H9 (cell line): ENCODE data around the gene LMX1A. TPM values are rescaled to one million over a fixed set of nuclear protein-coding genes. Genes with fewer than 3 reads are reported as not detected.
A peak's percentile ranks its signal among the peaks of the same experiment; 100 is the strongest.

Experiments
- DNase-seq: peaks from one replicate; pipeline ENCODE4 v3.0.0-alpha.2; 2017
- H2AFZ ChIP-seq: one replicate; pipeline ENCODE4 v1.6.1; 2013; ENCODE audit warnings: mild to moderate bottlenecking, low read length, control low read depth, moderate library complexity
- H2AK5ac ChIP-seq: 2 replicates; pipeline ENCODE4 v1.6.1; 2013; ENCODE audit warnings: low read length, control low read depth, mixed read lengths; ENCODE audit not compliant: insufficient read length
- H2BK120ac ChIP-seq: one replicate; pipeline ENCODE4 v1.6.1; 2013; ENCODE audit warnings: low read depth, mild to moderate bottlenecking, low read length, control low read depth, inconsistent platforms; ENCODE audit not compliant: poor library complexity, severe bottlenecking
- H2BK12ac ChIP-seq: 2 replicates; pipeline ENCODE4 v1.6.1; 2013; ENCODE audit warnings: low read length, control low read depth, mixed read lengths, low read depth; ENCODE audit not compliant: insufficient read length
- H2BK15ac ChIP-seq: 2 replicates; pipeline ENCODE4 v1.6.1; 2013; ENCODE audit warnings: low read depth, low read length, control low read depth
- H2BK20ac ChIP-seq: one replicate; pipeline ENCODE4 v1.6.1; 2013; ENCODE audit warnings: low read depth, mild to moderate bottlenecking, low read length, control low read depth, inconsistent platforms; ENCODE audit not compliant: poor library complexity, severe bottlenecking
- H2BK5ac ChIP-seq: 2 replicates; pipeline ENCODE4 v1.6.1; 2013; ENCODE audit warnings: low read length, control low read depth, mixed read lengths; ENCODE audit not compliant: insufficient read length
- H3K14ac ChIP-seq: 2 replicates; pipeline ENCODE4 v1.6.1; 2013; ENCODE audit warnings: low read length, control low read depth; ENCODE audit not compliant: insufficient read depth
- H3K18ac ChIP-seq: 2 replicates; pipeline ENCODE4 v1.6.1; 2013; ENCODE audit warnings: low read depth, mild to moderate bottlenecking, mixed read lengths, low read length, control low read depth; ENCODE audit not compliant: insufficient read length
- H3K23ac ChIP-seq: 2 replicates; pipeline ENCODE4 v1.6.1; 2013; ENCODE audit warnings: low read length, control low read depth, mixed read lengths, low read depth; ENCODE audit not compliant: insufficient read length
- H3K23me2 ChIP-seq: 2 replicates; pipeline ENCODE4 v1.6.1; 2013; ENCODE audit warnings: low read depth, mild to moderate bottlenecking, mixed read lengths, low read length, control low read depth; ENCODE audit not compliant: insufficient read length, poor library complexity, severe bottlenecking
- H3K27ac ChIP-seq: 2 replicates; pipeline ENCODE4 v1.5.1; 2013; ENCODE audit warnings: low read length, control low read depth, mixed read lengths, low read depth; ENCODE audit not compliant: insufficient read length
- H3K27me3 ChIP-seq: 2 replicates; pipeline ENCODE4 v1.6.1; 2013; ENCODE audit warnings: low read length, control low read depth, inconsistent platforms; ENCODE audit not compliant: insufficient read depth
- H3K4ac ChIP-seq: 2 replicates; pipeline ENCODE4 v1.6.1; 2013; ENCODE audit warnings: low read depth, mild to moderate bottlenecking, control low read depth, inconsistent platforms, low read length, moderate library complexity
- H3K4me1 ChIP-seq: 2 replicates; pipeline ENCODE4 v1.6.1; 2013; ENCODE audit warnings: low read length, control low read depth, inconsistent platforms; ENCODE audit not compliant: insufficient read depth
- H3K4me2 ChIP-seq: 2 replicates; pipeline ENCODE4 v1.6.1; 2013; ENCODE audit warnings: low read length, control low read depth, mixed read lengths; ENCODE audit not compliant: insufficient read length, insufficient read depth
- H3K56ac ChIP-seq: 2 replicates; pipeline ENCODE4 v1.6.1; 2013; ENCODE audit warnings: low read depth, mild to moderate bottlenecking, mixed read lengths, low read length, control low read depth; ENCODE audit not compliant: insufficient read length
- H3K79me1 ChIP-seq: 2 replicates; pipeline ENCODE4 v1.6.1; 2013; ENCODE audit warnings: low read depth, mild to moderate bottlenecking, moderate library complexity, low read length, control low read depth, inconsistent platforms; ENCODE audit not compliant: insufficient read depth, poor library complexity, severe bottlenecking
- H3K79me2 ChIP-seq: 2 replicates; pipeline ENCODE4 v1.6.1; 2013; ENCODE audit warnings: low read length, control low read depth, inconsistent platforms; ENCODE audit not compliant: insufficient read depth
- H3K9ac ChIP-seq: 2 replicates; pipeline ENCODE4 v1.6.1; 2013; ENCODE audit warnings: low read length, control low read depth, mixed read lengths; ENCODE audit not compliant: insufficient read length; ENCODE audit errors: extremely low read depth
- H3K9me3 ChIP-seq: one replicate; pipeline ENCODE4 v1.6.1; 2013; ENCODE audit warnings: low read depth, low read length, inconsistent platforms; ENCODE audit not compliant: control insufficient read depth
- H3T11ph ChIP-seq: one replicate; pipeline ENCODE4 v1.6.1; 2013; ENCODE audit warnings: mild to moderate bottlenecking, low read length, control low read depth, inconsistent platforms
- H4K20me1 ChIP-seq: one replicate; pipeline ENCODE4 v1.6.1; 2013; ENCODE audit not compliant: control insufficient read depth, insufficient read length, insufficient read depth
- H4K5ac ChIP-seq: 2 replicates; pipeline ENCODE4 v1.6.1; 2013; ENCODE audit warnings: low read depth, mild to moderate bottlenecking, mixed read lengths, low read length, control low read depth; ENCODE audit not compliant: insufficient read length
- H4K8ac ChIP-seq: replicated peaks from 2 replicates; pipeline ENCODE4 v1.6.1; 2013; ENCODE audit warnings: low read length, control low read depth, mixed read lengths, low read depth; ENCODE audit not compliant: insufficient read length
- H4K91ac ChIP-seq: 2 replicates; pipeline ENCODE4 v1.6.1; 2013; ENCODE audit warnings: low read depth, mild to moderate bottlenecking, moderate library complexity, mixed read lengths, low read length, control low read depth; ENCODE audit not compliant: insufficient read length
- H3K27ac Mint-ChIP-seq, 3 experiments: 2 replicates in 2 of 3; 3 replicates in 1 of 3; pipeline ENCODE4 v1.8.0; 2020 to 2021; ENCODE audit warnings: mixed read lengths in 3 of 3, mild to moderate bottlenecking in 1 of 3, moderate library complexity in 1 of 3
- H3K27me3 Mint-ChIP-seq: 2 replicates; pipeline ENCODE4 v1.8.0; 2021; ENCODE audit warnings: low read depth, mild to moderate bottlenecking, moderate library complexity, mixed read lengths
- H3K36me3 Mint-ChIP-seq, 3 experiments: 2 replicates in 2 of 3; 3 replicates in 1 of 3; pipeline ENCODE4 v1.8.0; 2020 to 2021; ENCODE audit warnings: low read depth in 3 of 3, mixed read lengths in 3 of 3; ENCODE audit not compliant: insufficient read depth in 1 of 3
- H3K4me1 Mint-ChIP-seq, 2 experiments: 2 replicates each; pipeline ENCODE4 v1.8.0; 2020; ENCODE audit warnings: mixed read lengths in 2 of 2
- H3K4me3 Mint-ChIP-seq, 2 experiments: 2 replicates in 1 of 2; 3 replicates in 1 of 2; pipeline ENCODE4 v1.8.0; 2020 to 2021; ENCODE audit warnings: mild to moderate bottlenecking in 2 of 2, mixed read lengths in 2 of 2, moderate library complexity in 1 of 2
- H3K9me3 Mint-ChIP-seq, 2 experiments: 2 replicates in 1 of 2; 3 replicates in 1 of 2; pipeline ENCODE4 v1.8.0; 2020; ENCODE audit warnings: mild to moderate bottlenecking in 2 of 2, mixed read lengths in 2 of 2, moderate library complexity in 1 of 2
- CTCF ChIP-seq: fragments of 200-600 bp; sonication (generic); conservative IDR thresholded peaks from 3 replicates; pipeline ENCODE4 v1.8.0; 2021; ENCODE audit warnings: antibody characterized with exemption, mild to moderate bottlenecking
- WGBS: extraction: QIAGEN DNeasy Blood & Tissue Kit; methylation state at CpG from one replicate; pipeline ENCODE4 v1.1.7; 2013; ENCODE audit warnings: missing lambda C conversion rate, low lambda C conversion rate, mixed read lengths; ENCODE audit not compliant: insufficient read length; ENCODE audit errors: extremely low coverage; 5-methylcytosine and 5-hydroxymethylcytosine counted together
- total RNA-seq: library from RNA; stranded (reverse); gene quantifications from 2 replicates; pipeline ENCODE4 v1.2.1, GENCODE V29; 2021

LMX1A gene
- total RNA-seq, 1 experiment from 2014 or later: not detected

GRCh38 chr1:165352442-165353293 lies 3.8 kb downstream of the LMX1A start:
- no peak overlapping the region for H4K5ac ChIP-seq
- H3K4ac ChIP-seq: no peak overlapping the region
- peaks cover 99% of the 10 kb centered on the region for H3K27me3 Mint-ChIP-seq
- peaks cover 36% of the 10 kb centered on the region for H3K23me2 ChIP-seq
- H3K36me3 Mint-ChIP-seq: no peaks in the 10 kb centered on the region; a peak in 1 of 7 replicates
- peak; percentile 65 for DNase-seq
- no peak overlapping the region for H4K8ac ChIP-seq
- H3K9me3 Mint-ChIP-seq: peaks cover 2 to 6% of the 10 kb centered on the region in 2 experiments; a peak in 2 of 5 replicates
- WGBS: no CpG with 5 or more reads among the region's 59 CpGs
- H3T11ph ChIP-seq: no peak overlapping the region
- no peaks in the 10 kb centered on the region for H3K9me3 ChIP-seq
- no peaks in the 10 kb centered on the region for H3K79me1 ChIP-seq
- peaks cover 50 to 75% of the 10 kb centered on the region in 2 experiments for H3K4me1 Mint-ChIP-seq
- H3K27ac Mint-ChIP-seq: no peak overlapping the region
- no peaks in the 10 kb centered on the region for H4K20me1 ChIP-seq
- H3K79me2 ChIP-seq: no peaks in the 10 kb centered on the region
- peak overlapping the region; percentile 88 for H3K4me2 ChIP-seq
- H2BK120ac ChIP-seq: no peak overlapping the region
- peak overlapping the region; percentile 43 to 84 for H3K4me3 Mint-ChIP-seq
- TF ChIP-seq CTCF: no peak
- no peak overlapping the region for H2AK5ac ChIP-seq
- H3K4me1 ChIP-seq: no peaks in the 10 kb centered on the region
- H2BK15ac ChIP-seq: no peak overlapping the region
- H4K91ac ChIP-seq: no peak overlapping the region
- H3K14ac ChIP-seq: no peak overlapping the region
- no peak overlapping the region for H3K27ac ChIP-seq
- no peak overlapping the region for H3K23ac ChIP-seq
- H3K9ac ChIP-seq: no peak overlapping the region
- no peak overlapping the region for H2BK5ac ChIP-seq
- no peak overlapping the region for H2BK12ac ChIP-seq
- peaks cover 67% of the 10 kb centered on the region for H3K27me3 ChIP-seq
- H2BK20ac ChIP-seq: no peak overlapping the region
- no peak overlapping the region for H2AFZ ChIP-seq
- no peak overlapping the region for H3K18ac ChIP-seq
- H3K56ac ChIP-seq: no peak overlapping the region
